IPS-18c (cell line): Measurements from ENCODE around the gene FOXI3.
"Not testable (repeated sequence)": the region's sequence is repeated elsewhere in the genome, so short reads cannot be mapped to it uniquely, and the experiment has no call there.

Source experiments
- H3K4me3 ChIP-seq: 2 replicates; pipeline ENCODE4 v1.7.0; 2013; ENCODE audit warnings: low read depth, mild to moderate bottlenecking, low read length, moderate library complexity; ENCODE audit not compliant: insufficient read depth
- H3K9me3 ChIP-seq: one replicate; pipeline ENCODE4 v1.6.1; 2013; ENCODE audit warnings: mild to moderate bottlenecking, low read length, moderate library complexity; ENCODE audit not compliant: control insufficient read depth, insufficient read depth

Gene FOXI3

DNA sequence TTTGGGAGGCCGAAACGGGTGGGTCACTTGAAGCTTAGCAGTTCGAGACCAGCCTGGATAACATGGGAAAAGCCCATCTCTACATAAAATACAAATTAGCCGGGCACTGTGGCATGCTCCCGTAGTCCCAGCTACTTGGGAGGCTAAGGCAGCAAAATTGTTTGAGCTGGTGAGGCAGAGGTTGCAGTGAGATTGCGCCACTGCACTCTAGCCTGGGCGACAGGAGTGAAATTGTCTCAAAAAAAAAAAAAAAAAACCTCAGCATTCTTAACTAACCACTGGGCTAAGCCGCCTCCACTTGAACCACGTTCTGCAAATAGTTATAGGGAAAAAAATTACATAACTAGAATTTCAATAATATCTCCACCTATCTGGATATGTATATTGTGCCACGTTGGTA, 2.3 kb downstream of the FOXI3 start:
- H3K4me3 ChIP-seq = peak overlapping the region; percentile 60
- H3K9me3 ChIP-seq = peaks cover 2% of the 10 kb centered on the region

DNA sequence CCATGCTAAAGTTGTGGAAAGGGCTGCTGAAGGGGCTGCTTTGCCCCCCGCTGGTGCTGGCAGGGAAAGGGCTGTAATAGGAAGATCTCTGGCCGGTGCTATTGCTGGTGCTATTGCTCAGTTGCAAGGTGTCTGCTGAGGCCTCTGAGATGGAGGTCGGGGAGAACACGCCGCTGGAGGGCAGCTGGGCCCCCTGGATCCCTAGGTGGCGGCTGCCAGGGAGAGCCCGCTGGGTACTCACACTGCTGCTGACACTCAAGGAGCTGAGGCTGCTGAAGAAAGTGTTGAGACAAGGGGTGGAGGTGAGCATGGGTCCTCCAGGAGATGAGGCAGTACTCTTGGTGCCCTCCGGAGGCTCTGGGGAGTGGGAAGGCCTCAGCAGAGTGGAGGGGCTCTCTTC, 4.2 kb downstream of the FOXI3 start:
- H3K4me3 ChIP-seq = peak overlapping the region; percentile 15; the same call in 1 of the 2 replicates
- peaks cover 2% of the 10 kb centered on the region for H3K9me3 ChIP-seq

- Histone ChIP-seq H3K4me3 (0 out of 2 replicates have a peak overlapping the region, but pooled peaks have one; percentile 24), H3K9me3 (peaks cover 2% of the 10 kb centered on the region)
These were observed 9.0 kb downstream of the FOXI3 start for GRCh38 chr2:88443353-88443938.

- H3K4me3 ChIP-seq = no peak overlapping the region
- no peaks in the 10 kb centered on the region for H3K9me3 ChIP-seq
These were observed 10.0 kb downstream of the FOXI3 start for GRCh38 chr2:88442473-88442872.

- no peak overlapping the region for H3K4me3 ChIP-seq
- H3K9me3 ChIP-seq = no peaks in the 10 kb centered on the region
These were observed 10.4 kb downstream of the FOXI3 start for GRCh38 chr2:88442061-88442460.

GRCh38 chr2:88437010-88437409, 15.5 kb downstream of the FOXI3 start:
- Histone ChIP-seq H3K9me3 (no peaks in the 10 kb centered on the region), H3K4me3 (no peak overlapping the region)

- H3K9me3 ChIP-seq = no peaks in the 10 kb centered on the region
These were observed 22.6 kb downstream of the FOXI3 start for GRCh38 chr2:88429929-88430328.

GRCh38 chr2:88423733-88424132, 28.8 kb downstream of the FOXI3 start:
- no peaks in the 10 kb centered on the region for H3K9me3 ChIP-seq

More at GRCh38 chr2:88429929-88430328, 22.6 kb downstream of the FOXI3 start:
- no peak overlapping the region for H3K4me3 ChIP-seq

GRCh38 chr2:88419051-88419450, 33.4 kb downstream of the FOXI3 start:
- not testable (repeated sequence) for H3K4me3 ChIP-seq, H3K9me3 ChIP-seq

More at GRCh38 chr2:88423733-88424132, 28.8 kb downstream of the FOXI3 start:
- H3K4me3 ChIP-seq = no peak overlapping the region

DNA sequence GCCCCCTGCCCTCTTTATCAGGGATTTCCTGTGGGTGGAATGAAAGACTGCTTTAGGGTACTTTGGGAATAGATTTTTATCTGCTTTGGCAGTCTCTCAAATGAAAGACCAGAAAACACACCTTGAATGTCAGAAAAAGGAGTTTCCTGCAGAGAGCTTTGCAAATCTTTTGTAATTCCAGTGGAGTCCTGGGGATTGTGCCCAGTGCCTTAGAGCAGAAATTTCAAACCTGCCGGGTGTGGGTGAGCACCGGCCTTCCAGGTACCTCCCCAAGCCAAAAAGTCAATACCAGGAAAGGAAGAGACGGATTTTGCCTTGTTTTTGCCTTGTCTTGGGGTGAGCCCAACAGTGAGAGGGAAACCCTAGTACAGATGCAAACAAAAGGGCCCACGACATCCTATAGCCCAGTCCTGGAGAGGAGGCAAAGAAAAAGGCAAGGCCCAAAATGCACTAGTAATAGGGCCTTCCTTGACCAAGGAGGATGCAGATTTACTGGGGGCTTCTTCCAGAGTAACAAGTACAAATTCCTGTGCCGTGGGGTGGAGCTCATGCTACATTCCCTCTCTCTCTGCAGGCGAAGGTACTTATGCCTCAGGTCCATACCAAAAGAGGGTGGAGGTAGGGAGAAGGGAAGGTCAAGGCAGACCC, 36.4 kb downstream of the FOXI3 start:
- H3K4me3 ChIP-seq = no peak overlapping the region
- H3K9me3 ChIP-seq = no peaks in the 10 kb centered on the region

DNA sequence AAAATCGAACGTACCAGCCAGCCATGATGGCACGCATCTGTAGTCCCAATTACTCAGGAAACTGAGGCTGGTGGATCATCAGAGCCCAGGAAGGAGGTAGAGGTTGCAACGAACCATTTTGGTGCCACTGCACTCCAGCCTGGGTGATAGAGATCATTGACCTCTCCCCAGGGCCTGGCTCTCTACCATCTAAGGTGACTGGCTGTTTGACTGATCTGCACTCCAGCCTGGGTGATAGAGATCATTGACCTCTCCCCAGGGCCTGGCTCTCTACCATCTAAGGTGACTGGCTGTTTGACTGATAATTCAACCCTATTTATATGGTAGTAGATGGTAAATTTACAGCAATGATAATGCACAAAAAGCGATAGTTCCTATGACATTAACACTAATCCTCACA, 43.6 kb downstream of the FOXI3 start:
- H3K4me3 ChIP-seq, H3K9me3 ChIP-seq: not testable (repeated sequence)

GRCh38 chr2:88400037-88400767, 52.3 kb downstream of the FOXI3 start:
- Histone ChIP-seq H3K4me3 (no peak overlapping the region), H3K9me3 (no peaks in the 10 kb centered on the region)

- Histone ChIP-seq H3K4me3 (no peak overlapping the region), H3K9me3 (no peaks in the 10 kb centered on the region)
These were observed 54.3 kb downstream of the FOXI3 start for GRCh38 chr2:88398180-88398579.
